ENCODE measurements around the gene GSTA4. TPM values are rescaled to one million over a fixed set of nuclear protein-coding genes. Genes with fewer than 3 reads are reported as not detected.
"Not testable (repeated sequence)": the region's sequence is repeated elsewhere in the genome, so short reads cannot be mapped to it uniquely, and the experiment has no call there.

Gene GSTA4
- polyA plus RNA-seq, 1 experiment, result 20.9 TPM

DNA sequence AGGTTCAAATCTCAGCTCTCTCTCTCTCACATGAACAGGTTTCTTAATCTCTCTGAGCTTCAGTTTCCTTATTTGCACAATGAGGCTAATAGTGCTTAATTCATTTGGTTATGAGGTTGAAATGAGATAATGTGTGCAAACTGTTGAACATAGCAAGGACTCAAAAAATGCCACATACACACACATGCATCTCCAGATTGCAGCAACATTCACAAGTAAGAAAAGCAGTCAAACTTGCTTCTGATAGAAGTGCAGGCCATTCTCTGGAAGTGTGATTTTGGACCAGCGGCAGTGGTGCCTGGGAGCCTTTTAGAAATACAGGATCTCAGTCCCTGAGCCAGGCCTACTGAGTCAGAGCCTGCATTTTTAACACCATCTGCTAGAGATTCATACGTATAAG lies 25.7 kb downstream of the GSTA4 start:
- TF ChIP-seq, protein P1, sequence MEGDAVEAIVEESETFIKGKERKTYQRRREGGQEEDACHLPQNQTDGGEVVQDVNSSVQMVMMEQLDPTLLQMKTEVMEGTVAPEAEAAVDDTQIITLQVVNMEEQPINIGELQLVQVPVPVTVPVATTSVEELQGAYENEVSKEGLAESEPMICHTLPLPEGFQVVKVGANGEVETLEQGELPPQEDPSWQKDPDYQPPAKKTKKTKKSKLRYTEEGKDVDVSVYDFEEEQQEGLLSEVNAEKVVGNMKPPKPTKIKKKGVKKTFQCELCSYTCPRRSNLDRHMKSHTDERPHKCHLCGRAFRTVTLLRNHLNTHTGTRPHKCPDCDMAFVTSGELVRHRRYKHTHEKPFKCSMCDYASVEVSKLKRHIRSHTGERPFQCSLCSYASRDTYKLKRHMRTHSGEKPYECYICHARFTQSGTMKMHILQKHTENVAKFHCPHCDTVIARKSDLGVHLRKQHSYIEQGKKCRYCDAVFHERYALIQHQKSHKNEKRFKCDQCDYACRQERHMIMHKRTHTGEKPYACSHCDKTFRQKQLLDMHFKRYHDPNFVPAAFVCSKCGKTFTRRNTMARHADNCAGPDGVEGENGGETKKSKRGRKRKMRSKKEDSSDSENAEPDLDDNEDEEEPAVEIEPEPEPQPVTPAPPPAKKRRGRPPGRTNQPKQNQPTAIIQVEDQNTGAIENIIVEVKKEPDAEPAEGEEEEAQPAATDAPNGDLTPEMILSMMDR (IDR thresholded peaks at IDR 0.05; ENCODE audit: insufficient read depth, low read depth, low read length), result no peak
- CTCF ChIA-PET, result interaction anchor here (1.2 to 1.5 kb wide), 3 partner anchors 11 to 24 kb away, joined by 3 to 4 read pairs (median 3); no protein-coding TSS in a partner anchor
- Histone ChIP-seq H3K27me3 (ENCODE audit: control insufficient read depth, insufficient read depth, low read length) (no peaks in the 10 kb centered on the region), H3K4me3 (ENCODE audit: low read depth, low read length) (no peak overlapping the region), H3K36me3 (ENCODE audit: control insufficient read depth, insufficient read depth, low read length) (no peaks in the 10 kb centered on the region)
- POLR2A ChIA-PET, result no interaction called here
- DNase-seq (ENCODE audit: low read depth), result no peak

DNA sequence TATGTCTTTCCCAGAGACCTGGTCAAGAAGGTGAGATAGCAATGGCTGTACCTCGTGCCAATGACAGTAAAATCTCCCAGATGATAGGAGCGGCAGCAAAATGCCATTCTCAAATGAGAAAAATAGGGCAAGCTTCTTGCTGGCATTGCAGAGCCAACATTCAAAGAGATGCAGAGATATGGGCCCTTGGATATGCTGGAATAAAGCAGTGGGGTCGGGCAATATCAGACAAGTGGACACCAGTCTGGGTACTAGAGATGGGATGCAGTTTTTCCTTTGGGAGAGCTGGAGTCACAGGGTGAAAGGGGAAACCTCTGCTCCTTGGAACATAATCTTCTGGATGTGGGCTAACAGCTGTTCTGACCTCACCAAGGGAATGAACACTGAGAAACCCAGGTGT lies 29.0 kb downstream of the GSTA4 start:
- no peak overlapping the region for H3K4me3 ChIP-seq (ENCODE audit: low read depth, low read length)
- H3K27me3 ChIP-seq (ENCODE audit: control insufficient read depth, insufficient read depth, low read length), result no peaks in the 10 kb centered on the region
- ChIA-PET POLR2A (no interaction called here), CTCF (interaction anchor here (0.6 kb wide), 1 partner anchor 760 kb away, joined by 4 read pairs; no protein-coding TSS in a partner anchor)
- no peak for DNase-seq (ENCODE audit: low read depth)
- TF ChIP-seq, protein P1 (IDR thresholded peaks at IDR 0.05; ENCODE audit: insufficient read depth, low read depth, low read length), result no peak
- no peaks in the 10 kb centered on the region for H3K36me3 ChIP-seq (ENCODE audit: control insufficient read depth, insufficient read depth, low read length)

DNA sequence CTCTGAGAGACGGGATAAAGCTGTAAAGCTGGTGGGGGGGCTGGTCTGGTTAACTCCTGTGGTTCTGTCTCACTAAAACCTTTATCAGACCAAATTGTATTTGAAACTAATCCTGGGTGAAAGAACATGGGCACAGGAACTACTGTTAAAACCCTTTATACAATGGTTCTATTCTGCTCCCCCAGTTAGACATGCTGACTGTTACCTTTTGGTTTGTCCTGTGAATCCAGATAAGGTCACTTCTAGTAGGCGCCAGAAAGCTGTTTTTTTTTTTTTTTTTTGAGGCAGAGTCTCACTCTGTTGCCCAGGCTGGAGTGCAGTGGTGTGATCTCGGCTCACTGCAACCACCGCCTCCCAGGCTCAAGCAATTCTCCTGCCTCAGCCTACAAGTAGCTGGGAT lies 29.7 kb downstream of the GSTA4 start:
- POLR2A ChIA-PET, result no interaction called here
- Histone ChIP-seq H3K27me3 (ENCODE audit: control insufficient read depth, insufficient read depth, low read length) (no peaks in the 10 kb centered on the region), H3K36me3 (ENCODE audit: control insufficient read depth, insufficient read depth, low read length) (no peaks in the 10 kb centered on the region), H3K4me3 (ENCODE audit: low read depth, low read length) (no peak overlapping the region)
- DNase-seq (ENCODE audit: low read depth), result no peak
- TF ChIP-seq, protein P1 (IDR thresholded peaks at IDR 0.05; ENCODE audit: insufficient read depth, low read depth, low read length), result no peak
- CTCF ChIA-PET, result no interaction called here

DNA sequence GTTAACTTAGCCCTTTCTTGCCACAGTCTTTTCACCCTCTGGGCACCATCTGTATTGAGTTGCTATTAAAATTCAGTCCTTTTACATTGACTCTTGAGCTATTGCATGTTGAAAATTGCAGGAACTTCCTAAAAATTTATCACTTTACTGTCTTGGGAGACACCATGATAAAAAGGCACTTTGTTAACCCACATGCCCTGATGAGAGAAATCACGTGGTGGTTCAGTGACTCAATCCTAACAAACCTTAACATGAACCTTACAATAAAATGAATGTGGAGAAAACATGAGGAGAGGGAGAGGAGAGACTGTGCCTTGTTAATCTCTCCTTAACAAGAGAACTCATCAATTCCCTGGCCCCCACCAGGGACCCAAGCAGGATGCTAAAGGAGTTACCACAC lies 30.8 kb downstream of the GSTA4 start:
- H3K4me3 ChIP-seq (ENCODE audit: low read depth, low read length), result no peak overlapping the region
- H3K36me3 ChIP-seq (ENCODE audit: control insufficient read depth, insufficient read depth, low read length), result no peaks in the 10 kb centered on the region
- TF ChIP-seq, protein P1 (IDR thresholded peaks at IDR 0.05; ENCODE audit: insufficient read depth, low read depth, low read length), result no peak
- no peak for DNase-seq (ENCODE audit: low read depth)
- POLR2A ChIA-PET, result no interaction called here
- no peaks in the 10 kb centered on the region for H3K27me3 ChIP-seq (ENCODE audit: control insufficient read depth, insufficient read depth, low read length)
- CTCF ChIA-PET, result interaction anchor here (0.6 kb wide), 1 partner anchor 91 kb away, joined by 3 read pairs; no protein-coding TSS in a partner anchor

DNA sequence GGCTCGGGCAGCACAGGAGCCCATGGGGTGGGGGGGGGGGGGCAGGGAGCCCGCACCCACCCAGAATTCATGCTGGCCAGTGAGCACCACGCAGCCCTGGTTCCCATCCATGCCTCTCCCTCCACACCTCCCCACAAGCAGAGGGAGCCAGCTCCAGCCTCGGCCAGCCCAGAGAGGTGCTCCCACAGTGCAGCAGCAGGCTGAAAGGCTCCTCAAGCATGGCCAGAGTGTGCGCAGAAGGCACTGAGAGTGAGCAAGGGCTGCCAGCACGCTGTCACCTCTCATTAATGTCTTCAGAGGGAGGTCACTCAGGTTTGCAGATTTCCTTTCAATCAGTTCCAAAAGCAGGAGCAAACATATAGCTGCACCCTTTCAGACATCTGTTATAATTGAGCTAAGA lies 32.4 kb downstream of the GSTA4 start:
- ChIA-PET POLR2A (no interaction called here), CTCF (no interaction called here)
- no peak overlapping the region for H3K4me3 ChIP-seq (ENCODE audit: low read depth, low read length)
- no peak for DNase-seq (ENCODE audit: low read depth)
- H3K36me3 ChIP-seq (ENCODE audit: control insufficient read depth, insufficient read depth, low read length), result no peaks in the 10 kb centered on the region
- TF ChIP-seq, protein P1 (IDR thresholded peaks at IDR 0.05; ENCODE audit: insufficient read depth, low read depth, low read length), result no peak
- no peaks in the 10 kb centered on the region for H3K27me3 ChIP-seq (ENCODE audit: control insufficient read depth, insufficient read depth, low read length)

DNA sequence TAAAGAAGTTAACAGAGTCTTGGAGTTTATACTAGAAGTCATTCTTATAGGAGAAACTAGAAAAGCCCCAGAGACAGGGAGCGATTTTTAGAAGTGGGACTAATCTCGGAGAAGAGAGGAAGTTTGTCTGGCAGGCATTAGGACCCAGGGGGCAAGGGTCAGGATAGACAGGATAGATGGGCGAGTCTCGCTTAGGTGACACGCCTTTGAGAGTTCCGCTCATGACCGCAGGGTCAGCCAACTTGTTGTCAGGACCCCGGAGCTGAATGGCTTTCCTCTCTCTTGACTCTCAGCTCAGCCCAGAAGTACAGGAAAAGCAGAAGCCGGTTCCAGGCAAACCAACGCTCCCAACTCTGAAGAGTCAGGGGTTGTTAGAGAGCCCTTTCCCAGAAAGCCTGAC lies 34.1 kb downstream of the GSTA4 start:
- POLR2A ChIA-PET; CTCF ChIA-PET; H3K36me3 ChIP-seq (ENCODE audit: control insufficient read depth, insufficient read depth, low read length); DNase-seq (ENCODE audit: low read depth); H3K27me3 ChIP-seq (ENCODE audit: control insufficient read depth, insufficient read depth, low read length); H3K4me3 ChIP-seq (ENCODE audit: low read depth, low read length): not testable (repeated sequence)

DNA sequence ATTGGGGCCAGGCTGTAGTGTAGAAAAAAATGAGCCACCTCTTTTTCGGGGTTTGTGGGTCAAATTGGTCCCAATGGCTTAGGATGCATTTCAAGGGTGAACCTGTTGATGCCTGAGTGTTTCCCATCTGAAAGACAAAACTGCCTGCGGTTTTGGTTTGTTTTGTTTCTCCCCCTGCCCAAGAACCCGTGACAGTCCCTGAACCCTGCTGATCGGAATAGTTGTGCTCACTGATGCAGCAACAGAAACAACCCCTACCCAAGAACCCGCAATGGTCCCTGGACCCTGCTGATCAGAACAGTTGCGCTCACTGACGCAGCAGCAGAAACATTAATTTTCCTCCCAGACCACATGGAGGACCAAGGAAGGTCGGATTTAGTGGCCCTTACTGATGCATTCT lies 34.9 kb downstream of the GSTA4 start:
- POLR2A ChIA-PET; H3K36me3 ChIP-seq (ENCODE audit: control insufficient read depth, insufficient read depth, low read length); H3K27me3 ChIP-seq (ENCODE audit: control insufficient read depth, insufficient read depth, low read length); CTCF ChIA-PET; H3K4me3 ChIP-seq (ENCODE audit: low read depth, low read length); DNase-seq (ENCODE audit: low read depth): not testable (repeated sequence)

All from BJ (cell line).